Progenitor cell of endocrine pancreas (in vitro differentiated cells): Measurements from ENCODE around the gene MXD1. TPM values are rescaled to one million over a fixed set of nuclear protein-coding genes. Genes with fewer than 3 reads are reported as not detected.
A peak's percentile ranks its signal among the peaks of the same experiment; 100 is the strongest.

ENCODE experiments used
- DNase-seq: peaks from one replicate; pipeline ENCODE4 v3.0.0; 2021; ENCODE audit warnings: low spot score; ENCODE audit not compliant: unreplicated experiment
- H3K27ac Mint-ChIP-seq: 2 replicates; pipeline ENCODE4 v1.8.0; 2021; ENCODE audit warnings: mild to moderate bottlenecking, moderate library complexity, mixed read lengths
- H3K27me3 Mint-ChIP-seq: 2 replicates; pipeline ENCODE4 v1.8.0; 2021; ENCODE audit warnings: mixed read lengths
- H3K36me3 Mint-ChIP-seq: 2 replicates; pipeline ENCODE4 v1.8.0; 2022; ENCODE audit warnings: mixed read lengths; ENCODE audit not compliant: insufficient read depth
- H3K4me1 Mint-ChIP-seq: 2 replicates; pipeline ENCODE4 v1.8.0; 2021; ENCODE audit warnings: low read depth, mixed read lengths
- H3K4me3 Mint-ChIP-seq: 2 replicates; pipeline ENCODE4 v1.8.0; 2021; ENCODE audit warnings: low read depth, mild to moderate bottlenecking, moderate library complexity, mixed read lengths
- H3K9me3 Mint-ChIP-seq: 2 replicates; pipeline ENCODE4 v1.8.0; 2021; ENCODE audit warnings: low read depth, mixed read lengths
- total RNA-seq: library from RNA; stranded (reverse); gene quantifications from 2 replicates; pipeline ENCODE4 v1.2.1, GENCODE V29; 2021
- TF ChIP-seq, protein P1 (sequence below): fragments of 200-600 bp; sonication (generic); IDR thresholded peaks from one replicate; pipeline ENCODE4 v1.5.0; 2021; ENCODE audit warnings: antibody characterized with exemption, mild to moderate bottlenecking; ENCODE audit not compliant: unreplicated experiment

MXD1 gene
- total RNA-seq, 1 donor from 2014 or later, result 10.8 TPM

DNA sequence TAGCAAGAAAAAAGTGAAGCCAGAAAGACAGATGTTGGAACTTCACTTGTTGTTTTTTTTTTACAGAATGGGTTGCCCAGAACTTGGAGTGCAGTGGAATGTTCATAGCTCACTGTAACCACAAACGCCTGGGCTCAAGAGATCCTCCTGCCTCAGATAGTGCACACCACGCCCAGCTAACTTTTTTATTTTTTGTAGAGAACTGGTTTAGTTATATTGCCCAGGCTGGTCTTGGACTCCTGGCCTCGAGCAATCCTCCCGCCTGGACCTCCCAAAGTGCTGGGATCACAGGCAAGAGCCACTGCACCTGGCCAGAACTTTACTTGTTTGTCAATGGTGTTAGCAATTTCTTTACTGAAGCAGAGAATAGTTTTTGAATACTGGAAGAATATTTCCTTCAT, 58.4 kb downstream of the MXD1 start:
- peaks cover 2% of the 10 kb centered on the region for H3K4me1 Mint-ChIP-seq
- H3K36me3 Mint-ChIP-seq, result no peaks in the 10 kb centered on the region
- no peaks in the 10 kb centered on the region for H3K9me3 Mint-ChIP-seq
- H3K27ac Mint-ChIP-seq, result no peak overlapping the region
- H3K4me3 Mint-ChIP-seq, result no peak overlapping the region
- TF ChIP-seq, protein P1, sequence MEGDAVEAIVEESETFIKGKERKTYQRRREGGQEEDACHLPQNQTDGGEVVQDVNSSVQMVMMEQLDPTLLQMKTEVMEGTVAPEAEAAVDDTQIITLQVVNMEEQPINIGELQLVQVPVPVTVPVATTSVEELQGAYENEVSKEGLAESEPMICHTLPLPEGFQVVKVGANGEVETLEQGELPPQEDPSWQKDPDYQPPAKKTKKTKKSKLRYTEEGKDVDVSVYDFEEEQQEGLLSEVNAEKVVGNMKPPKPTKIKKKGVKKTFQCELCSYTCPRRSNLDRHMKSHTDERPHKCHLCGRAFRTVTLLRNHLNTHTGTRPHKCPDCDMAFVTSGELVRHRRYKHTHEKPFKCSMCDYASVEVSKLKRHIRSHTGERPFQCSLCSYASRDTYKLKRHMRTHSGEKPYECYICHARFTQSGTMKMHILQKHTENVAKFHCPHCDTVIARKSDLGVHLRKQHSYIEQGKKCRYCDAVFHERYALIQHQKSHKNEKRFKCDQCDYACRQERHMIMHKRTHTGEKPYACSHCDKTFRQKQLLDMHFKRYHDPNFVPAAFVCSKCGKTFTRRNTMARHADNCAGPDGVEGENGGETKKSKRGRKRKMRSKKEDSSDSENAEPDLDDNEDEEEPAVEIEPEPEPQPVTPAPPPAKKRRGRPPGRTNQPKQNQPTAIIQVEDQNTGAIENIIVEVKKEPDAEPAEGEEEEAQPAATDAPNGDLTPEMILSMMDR, result no peak
- peaks cover 7% of the 10 kb centered on the region for H3K27me3 Mint-ChIP-seq
- DNase-seq, result no peak

DNA sequence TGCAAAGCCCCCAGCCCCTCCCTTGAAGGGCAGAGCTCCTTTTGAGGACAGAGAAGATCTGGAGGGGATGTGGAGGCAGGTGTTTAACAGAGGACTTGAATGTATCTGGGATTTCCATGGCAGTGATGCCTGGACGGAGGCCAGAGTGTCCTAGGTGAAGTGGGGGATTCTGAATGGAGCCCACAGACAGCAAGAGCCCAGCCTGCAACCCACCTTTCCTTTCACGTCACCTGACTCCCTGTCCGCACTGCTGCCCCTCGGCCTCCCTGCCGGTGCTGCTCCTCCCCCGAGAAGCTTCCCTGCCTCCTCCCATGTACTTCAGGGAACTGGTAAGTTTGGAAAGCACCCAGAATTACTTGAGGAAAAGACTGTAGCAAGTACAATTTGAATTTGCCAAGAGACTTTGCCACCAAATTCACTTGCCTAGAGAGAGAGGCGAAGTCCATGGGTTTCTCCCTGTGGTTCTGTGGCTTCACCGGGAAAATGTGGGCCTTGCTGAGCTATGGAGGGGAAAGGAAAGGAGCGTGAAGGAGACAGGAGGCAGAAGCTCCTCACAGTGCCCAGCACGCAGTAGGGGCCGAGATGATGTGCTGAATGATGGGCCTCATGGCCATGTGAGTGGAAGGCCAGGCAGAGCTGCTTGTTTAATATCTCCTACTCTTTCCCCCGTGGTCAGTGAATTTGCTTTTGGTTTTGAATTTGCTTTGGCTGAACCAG, 60.4 kb downstream of the MXD1 start:
- no peak for DNase-seq
- peaks cover 4% of the 10 kb centered on the region for H3K27me3 Mint-ChIP-seq
- H3K27ac Mint-ChIP-seq, result no peak overlapping the region
- no peak overlapping the region for H3K4me3 Mint-ChIP-seq
- H3K4me1 Mint-ChIP-seq, result peaks cover 2% of the 10 kb centered on the region
- no peaks in the 10 kb centered on the region for H3K9me3 Mint-ChIP-seq
- TF ChIP-seq, protein P1, result no peak
- H3K36me3 Mint-ChIP-seq, result no peaks in the 10 kb centered on the region

- H3K4me1 Mint-ChIP-seq, result peaks cover 2% of the 10 kb centered on the region
- TF ChIP-seq, protein P1, result no peak
- no peak overlapping the region for H3K27ac Mint-ChIP-seq
- H3K36me3 Mint-ChIP-seq, result no peaks in the 10 kb centered on the region
- no peaks in the 10 kb centered on the region for H3K9me3 Mint-ChIP-seq
- DNase-seq, result no peak
- H3K4me3 Mint-ChIP-seq, result no peak overlapping the region
- peaks cover 3% of the 10 kb centered on the region for H3K27me3 Mint-ChIP-seq
Observed at GRCh38 chr2:69975853-69976462, 61.0 kb downstream of the MXD1 start.

GRCh38 chr2:69977186-69977585, 62.3 kb downstream of the MXD1 start:
- TF ChIP-seq, protein P1, result no peak
- H3K4me1 Mint-ChIP-seq, result peaks cover 2% of the 10 kb centered on the region
- no peaks in the 10 kb centered on the region for H3K36me3 Mint-ChIP-seq
- no peak for DNase-seq
- no peak overlapping the region for H3K27ac Mint-ChIP-seq
- H3K27me3 Mint-ChIP-seq, result peaks cover 3% of the 10 kb centered on the region
- no peak overlapping the region for H3K4me3 Mint-ChIP-seq
- H3K9me3 Mint-ChIP-seq, result no peaks in the 10 kb centered on the region

DNA sequence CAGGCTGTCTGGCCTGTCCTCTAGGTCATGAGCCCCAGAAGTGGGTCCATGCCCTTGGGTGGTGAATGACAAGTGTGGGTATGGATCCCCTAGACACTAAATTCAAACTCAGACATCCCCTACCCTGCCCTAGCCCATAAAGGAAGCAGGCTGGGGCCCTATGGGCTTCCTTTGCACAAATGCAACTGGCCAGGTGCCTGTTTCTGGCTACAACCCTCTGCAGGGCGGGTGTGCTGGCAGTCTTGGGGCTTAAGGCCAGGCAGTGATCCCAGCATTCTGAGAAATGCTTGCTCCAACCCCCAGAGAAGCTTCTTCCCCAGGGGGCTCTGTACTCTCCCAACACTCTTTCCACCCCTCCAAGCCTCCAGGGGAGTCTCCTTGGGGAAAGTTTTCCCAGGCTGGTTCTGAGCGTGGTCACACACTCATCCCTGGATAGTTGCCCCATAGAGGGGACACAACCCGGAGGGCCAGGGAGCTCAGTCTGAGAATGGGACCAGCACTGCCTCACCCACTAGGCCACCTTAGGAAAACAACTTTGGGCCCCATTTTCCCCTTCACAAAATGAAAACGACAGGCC, 63.1 kb downstream of the MXD1 start:
- no peaks in the 10 kb centered on the region for H3K9me3 Mint-ChIP-seq
- no peak overlapping the region for H3K4me3 Mint-ChIP-seq
- DNase-seq, result no peak
- TF ChIP-seq, protein P1, result no peak
- H3K27me3 Mint-ChIP-seq, result peaks cover 3% of the 10 kb centered on the region
- H3K4me1 Mint-ChIP-seq, result peaks cover 2% of the 10 kb centered on the region
- peak overlapping the region; percentile 62 for H3K27ac Mint-ChIP-seq
- H3K36me3 Mint-ChIP-seq, result no peaks in the 10 kb centered on the region
